Left renal cortex interstitium (tissue), 4 donors: ENCODE data around the gene NID1. TPM values are rescaled to one million over a fixed set of nuclear protein-coding genes. Genes with fewer than 3 reads are reported as not detected.

Experiments used
- DNase-seq, 4 donors: peaks; one replicate each; pipeline ENCODE4 v3.0.0-alpha.2; 2013; ENCODE audit warnings: low read depth in 4 of 4, low spot score in 2 of 4, missing footprints in 1 of 4
- polyA plus RNA-seq, 4 donors: library from polyadenylated mRNA; unstranded; fragments of 120-200 nt; gene quantifications; one replicate each; pipeline ENCODE4 v1.2.1, GENCODE V29; 2013; ENCODE audit not compliant: insufficient read length in 4 of 4

Gene NID1
- polyA plus RNA-seq, 4 donors, result 166 to 197 (median 176) TPM

GRCh38 chr1:236066828-236067386, 2.0 kb upstream of the NID1 start:
- DNase-seq, result no peak

GRCh38 chr1:236066054-236066453, 1.2 kb upstream of the NID1 start:
- DNase-seq, result no peak

GRCh38 chr1:236065509-236066005, 667 bp upstream of the NID1 start:
- DNase-seq, result no peak

GRCh38 chr1:236063919-236064673, 794 bp downstream of the NID1 start:
- peak in 2 of 4 donors; percentile 66 to 69 for DNase-seq

GRCh38 chr1:236063551-236063918, 1.4 kb downstream of the NID1 start:
- DNase-seq, result no peak

GRCh38 chr1:236060286-236060685, 4.6 kb downstream of the NID1 start:
- DNase-seq, result no peak

- no peak for DNase-seq
Observed at GRCh38 chr1:236059011-236059410, 5.9 kb downstream of the NID1 start.

GRCh38 chr1:236058141-236058934, 6.6 kb downstream of the NID1 start:
- peak in 1 of 4 donors; percentile 34 for DNase-seq

GRCh38 chr1:236057546-236057945, 7.3 kb downstream of the NID1 start:
- no peak for DNase-seq

GRCh38 chr1:236052232-236052993, 12.5 kb downstream of the NID1 start:
- no peak for DNase-seq

GRCh38 chr1:236051242-236051791, 13.6 kb downstream of the NID1 start:
- no peak for DNase-seq

GRCh38 chr1:236045771-236046170, 19.1 kb downstream of the NID1 start:
- no peak for DNase-seq

- no peak for DNase-seq
Observed at GRCh38 chr1:236044341-236044740, 20.5 kb downstream of the NID1 start.

GRCh38 chr1:236041631-236042618, 23.0 kb downstream of the NID1 start:
- no peak for DNase-seq

- DNase-seq, result no peak
Observed at GRCh38 chr1:236039740-236040685, 24.9 kb downstream of the NID1 start.

GRCh38 chr1:236038034-236038433, 26.9 kb downstream of the NID1 start:
- DNase-seq, result no peak

- DNase-seq, result no peak
Observed at GRCh38 chr1:236035681-236036101, 29.2 kb downstream of the NID1 start.

- no peak for DNase-seq
Observed at GRCh38 chr1:236033336-236033735, 31.6 kb downstream of the NID1 start.
